ENCODE measurements around the gene ATOX1.

The ATOX1 gene

GRCh38 chr5:151697452-151697851 is 61.0 kb downstream of the ATOX1 start:
- no peak for DNase-seq

GRCh38 chr5:151696470-151697061 is 61.9 kb downstream of the ATOX1 start:
- DNase-seq, result no peak

- DNase-seq, result no peak
These were observed 63.0 kb downstream of the ATOX1 start for GRCh38 chr5:151695464-151695863.

GRCh38 chr5:151694035-151694485 is 64.4 kb downstream of the ATOX1 start:
- no peak for DNase-seq
